Mesendoderm (in vitro differentiated cells): Measurements from ENCODE around the gene TRAM2.

Experiments used
- DNase-seq: peaks from one replicate; pipeline ENCODE4 v3.0.0; 2013
- H2AK5ac ChIP-seq: 2 replicates; pipeline ENCODE4 v1.6.1; 2013; ENCODE audit warnings: low read length, inconsistent platforms
- H2BK120ac ChIP-seq: 2 replicates; pipeline ENCODE4 v1.6.1; 2013; ENCODE audit warnings: low read depth, mild to moderate bottlenecking, low read length, moderate library complexity, mixed read lengths
- H2BK15ac ChIP-seq: replicated peaks from 2 replicates; pipeline ENCODE4 v1.6.1; 2013; ENCODE audit warnings: low read depth, mild to moderate bottlenecking, moderate library complexity
- H2BK5ac ChIP-seq: 2 replicates; pipeline ENCODE4 v1.6.1; 2013; ENCODE audit warnings: low read length, inconsistent platforms
- H3K18ac ChIP-seq: 2 replicates; pipeline ENCODE4 v1.6.1; 2013; ENCODE audit warnings: mild to moderate bottlenecking, low read length, mixed read lengths
- H3K23ac ChIP-seq: one replicate; pipeline ENCODE4 v1.6.1; 2013; ENCODE audit warnings: low read length
- H3K27ac ChIP-seq: 2 replicates; pipeline ENCODE4 v1.5.1; 2013; ENCODE audit warnings: low read depth, mild to moderate bottlenecking, inconsistent platforms, low read length, moderate library complexity
- H3K27me3 ChIP-seq: 2 replicates; pipeline ENCODE4 v1.6.1; 2013; ENCODE audit warnings: low read length, control low read depth, mild to moderate bottlenecking, inconsistent platforms; ENCODE audit not compliant: insufficient read depth, poor library complexity
- H3K36me3 ChIP-seq: 2 replicates; pipeline ENCODE4 v1.6.1; 2013; ENCODE audit warnings: low read length, inconsistent platforms; ENCODE audit not compliant: control insufficient read depth, insufficient read depth
- H3K4ac ChIP-seq: one replicate; pipeline ENCODE4 v1.6.1; 2013; ENCODE audit warnings: low read depth, mild to moderate bottlenecking, low read length, moderate library complexity
- H3K4me1 ChIP-seq: 2 replicates; pipeline ENCODE4 v1.6.1; 2013; ENCODE audit warnings: low read depth, low read length, inconsistent platforms; ENCODE audit not compliant: control insufficient read depth
- H3K4me2 ChIP-seq: 2 replicates; pipeline ENCODE4 v1.6.1; 2013; ENCODE audit warnings: low read length
- H3K4me3 ChIP-seq: 2 replicates; pipeline ENCODE4 v1.5.1; 2013; ENCODE audit warnings: mild to moderate bottlenecking, low read length
- H3K56ac ChIP-seq: one replicate; pipeline ENCODE4 v1.6.1; 2013; ENCODE audit warnings: low read length
- H3K79me1 ChIP-seq: 2 replicates; pipeline ENCODE4 v1.6.1; 2013; ENCODE audit warnings: low read length, inconsistent platforms
- H3K79me2 ChIP-seq: 2 replicates; pipeline ENCODE4 v1.6.1; 2013; ENCODE audit warnings: mild to moderate bottlenecking, low read length; ENCODE audit not compliant: control insufficient read depth, insufficient read depth
- H3K9ac ChIP-seq: 2 replicates; pipeline ENCODE4 v1.6.1; 2013; ENCODE audit warnings: low read length, inconsistent platforms
- H4K5ac ChIP-seq: one replicate; pipeline ENCODE4 v1.6.1; 2013; ENCODE audit warnings: low read length
- H4K8ac ChIP-seq: one replicate; pipeline ENCODE4 v1.6.1; 2013; ENCODE audit warnings: low read depth, mild to moderate bottlenecking, control low read depth, low read length, moderate library complexity
- WGBS: extraction: QIAGEN DNeasy Blood & Tissue Kit; methylation state at CpG from one replicate; pipeline ENCODE4 v1.1.7; 2013; ENCODE audit warnings: low lambda C conversion rate, missing lambda C conversion rate; ENCODE audit not compliant: insufficient coverage; ENCODE audit errors: extremely low coverage; 5-methylcytosine and 5-hydroxymethylcytosine counted together

TRAM2 gene

DNA sequence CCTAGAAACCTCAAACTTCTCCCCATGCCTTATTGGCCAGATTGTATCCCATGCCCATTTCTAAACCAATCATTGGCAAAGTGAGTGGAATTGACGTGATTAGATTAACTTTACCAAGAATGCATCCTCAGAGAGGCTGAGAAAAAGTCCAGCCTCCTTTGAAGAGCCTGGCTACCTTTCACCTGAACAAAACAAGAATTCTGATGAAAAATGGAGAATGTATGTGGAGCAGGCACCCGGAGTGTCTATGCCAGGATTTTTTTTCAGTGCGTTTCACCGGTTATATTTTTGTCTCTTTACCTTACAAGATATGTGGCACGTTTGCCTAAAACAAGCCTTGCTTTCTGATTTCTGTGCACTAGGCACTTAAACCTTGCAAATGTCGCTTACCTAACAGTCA is 6.1 kb upstream of the TRAM2 start:
- no peaks in the 10 kb centered on the region for H3K27me3 ChIP-seq
- H4K8ac ChIP-seq, result no peak overlapping the region
- H4K5ac ChIP-seq, result no peak overlapping the region
- no peak overlapping the region for H3K56ac ChIP-seq
- H3K4me3 ChIP-seq, result no peak overlapping the region
- H3K79me2 ChIP-seq, result no peaks in the 10 kb centered on the region
- no peaks in the 10 kb centered on the region for H3K4me1 ChIP-seq
- no peaks in the 10 kb centered on the region for H3K36me3 ChIP-seq
- H3K4ac ChIP-seq, result no peak overlapping the region
- no peak overlapping the region for H3K18ac ChIP-seq
- H3K27ac ChIP-seq, result no peak overlapping the region
- no peak overlapping the region for H2BK120ac ChIP-seq
- H2BK5ac ChIP-seq, result no peak overlapping the region
- no peaks in the 10 kb centered on the region for H3K79me1 ChIP-seq
- H2AK5ac ChIP-seq, result no peak overlapping the region
- no peak overlapping the region for H3K23ac ChIP-seq
- H3K4me2 ChIP-seq, result no peak overlapping the region
- WGBS, result no CpG with 5 or more reads among the region's 6 CpGs
- DNase-seq, result no peak
- H2BK15ac ChIP-seq, result no peak overlapping the region
- H3K9ac ChIP-seq, result no peak overlapping the region

DNA sequence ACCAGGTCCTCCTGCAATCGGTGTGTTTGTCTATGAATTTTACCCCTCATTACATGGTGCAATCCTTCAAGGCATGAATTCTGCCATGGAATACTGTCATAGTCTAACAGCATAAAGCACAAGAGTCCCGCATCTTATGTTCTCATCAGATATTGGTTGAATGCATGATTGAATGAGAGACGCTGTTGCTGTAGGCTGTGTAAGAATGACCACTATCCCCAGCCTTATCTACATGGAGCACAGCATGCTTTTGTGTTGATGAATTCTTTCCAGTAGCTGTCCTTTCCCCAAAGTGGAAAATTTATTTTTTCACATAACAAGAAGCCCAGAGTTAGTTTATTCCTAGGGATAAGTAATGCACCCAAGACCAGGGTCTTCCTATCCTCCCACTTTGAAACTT is 5.6 kb upstream of the TRAM2 start:
- H4K8ac ChIP-seq, result no peak overlapping the region

DNA sequence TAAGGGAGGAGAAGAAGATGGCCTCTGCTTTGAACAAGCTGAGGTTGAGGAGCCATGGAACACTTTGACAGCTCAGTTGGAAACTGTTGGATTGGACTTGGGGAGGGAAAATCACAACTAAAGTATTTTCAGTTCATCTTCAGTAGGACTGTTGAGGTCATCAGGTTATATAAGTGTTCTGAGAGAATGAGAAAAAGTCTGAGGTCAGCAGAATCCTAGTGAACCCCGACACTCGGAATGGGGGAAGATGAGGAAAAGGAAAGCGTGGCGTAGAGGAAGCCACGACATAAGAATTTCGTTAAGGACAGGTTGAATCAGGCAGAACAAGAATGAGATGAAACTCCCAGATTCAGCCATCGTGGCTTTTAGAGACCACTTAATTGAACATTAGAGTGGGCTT is 4.0 kb upstream of the TRAM2 start:
- no peak overlapping the region for H3K9ac ChIP-seq

More for the DNA sequence above, 5.6 kb upstream of the TRAM2 start:
- Histone ChIP-seq H4K5ac (no peak overlapping the region), H3K27me3 (no peaks in the 10 kb centered on the region), H3K9ac (no peak overlapping the region), H3K4me1 (no peaks in the 10 kb centered on the region), H2BK120ac (no peak overlapping the region), H3K23ac (no peak overlapping the region), H3K79me1 (no peaks in the 10 kb centered on the region), H3K27ac (no peak overlapping the region), H3K4ac (no peak overlapping the region), H3K18ac (no peak overlapping the region), H3K56ac (no peak overlapping the region), H2AK5ac (no peak overlapping the region), H2BK5ac (no peak overlapping the region), H3K4me3 (no peak overlapping the region), H3K79me2 (no peaks in the 10 kb centered on the region), H2BK15ac (no peak overlapping the region), H3K4me2 (no peak overlapping the region), H3K36me3 (no peaks in the 10 kb centered on the region)
- WGBS, result no CpG with 5 or more reads among the region's 3 CpGs
- DNase-seq, result no peak

DNA sequence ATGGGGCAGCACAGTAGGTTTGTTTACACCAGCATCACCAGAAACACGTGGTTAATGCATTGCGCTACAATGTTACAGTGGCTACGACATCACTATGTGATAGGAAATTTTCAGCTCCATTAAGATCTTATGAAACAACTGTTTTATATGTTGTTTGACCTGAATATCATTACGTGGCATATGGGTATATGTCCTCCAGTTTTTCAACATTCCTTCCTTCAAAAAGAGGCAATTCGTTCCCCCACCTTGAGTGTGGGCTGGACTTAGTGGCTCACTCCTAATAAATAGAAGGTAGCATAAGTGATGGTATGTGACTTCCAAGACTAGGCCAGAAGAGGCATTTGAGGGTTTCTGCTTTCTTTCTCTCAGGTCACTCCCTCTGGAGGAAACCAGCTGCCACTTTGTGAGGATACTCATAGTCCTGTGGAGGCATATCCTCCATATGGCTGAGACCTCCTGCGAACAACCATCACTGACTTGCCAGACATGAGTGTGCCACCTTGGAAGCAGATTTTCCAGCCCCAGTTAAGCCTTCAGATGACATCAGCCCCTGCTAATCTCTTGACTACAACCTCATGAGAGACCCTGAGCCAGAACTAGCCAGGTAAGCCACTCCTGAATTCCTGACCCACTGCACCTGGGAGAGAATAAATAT is 2.3 kb upstream of the TRAM2 start:
- Histone ChIP-seq H3K56ac (no peak overlapping the region), H4K8ac (no peak overlapping the region), H3K27ac (no peak overlapping the region), H2BK120ac (no peak overlapping the region), H3K4ac (no peak overlapping the region), H3K23ac (no peak overlapping the region), H3K27me3 (no peaks in the 10 kb centered on the region), H3K4me3 (no peak overlapping the region), H2BK15ac (no peak overlapping the region), H2BK5ac (no peak overlapping the region), H3K79me1 (peaks cover 16% of the 10 kb centered on the region), H4K5ac (no peak overlapping the region), H3K4me2 (no peak overlapping the region), H3K18ac (no peak overlapping the region), H3K4me1 (peaks cover 13% of the 10 kb centered on the region), H2AK5ac (no peak overlapping the region), H3K9ac (no peak overlapping the region), H3K79me2 (peaks cover 25% of the 10 kb centered on the region), H3K36me3 (no peaks in the 10 kb centered on the region)
- peak; percentile 75 for DNase-seq
- WGBS, result no CpG with 5 or more reads among the region's 6 CpGs

More for the DNA sequence above, 4.0 kb upstream of the TRAM2 start:
- Histone ChIP-seq H3K56ac (no peak overlapping the region), H3K4me2 (no peak overlapping the region), H2BK120ac (no peak overlapping the region), H3K27me3 (no peaks in the 10 kb centered on the region), H3K4me1 (no peaks in the 10 kb centered on the region), H2AK5ac (no peak overlapping the region), H4K5ac (no peak overlapping the region), H3K23ac (no peak overlapping the region), H4K8ac (no peak overlapping the region), H3K4ac (no peak overlapping the region), H2BK5ac (no peak overlapping the region), H3K4me3 (no peak overlapping the region), H2BK15ac (no peak overlapping the region), H3K18ac (no peak overlapping the region), H3K79me1 (peaks cover 6% of the 10 kb centered on the region), H3K27ac (no peak overlapping the region), H3K36me3 (no peaks in the 10 kb centered on the region), H3K79me2 (peaks cover 7% of the 10 kb centered on the region)
- DNase-seq, result no peak
- no CpG with 5 or more reads among the region's 7 CpGs for WGBS

DNA sequence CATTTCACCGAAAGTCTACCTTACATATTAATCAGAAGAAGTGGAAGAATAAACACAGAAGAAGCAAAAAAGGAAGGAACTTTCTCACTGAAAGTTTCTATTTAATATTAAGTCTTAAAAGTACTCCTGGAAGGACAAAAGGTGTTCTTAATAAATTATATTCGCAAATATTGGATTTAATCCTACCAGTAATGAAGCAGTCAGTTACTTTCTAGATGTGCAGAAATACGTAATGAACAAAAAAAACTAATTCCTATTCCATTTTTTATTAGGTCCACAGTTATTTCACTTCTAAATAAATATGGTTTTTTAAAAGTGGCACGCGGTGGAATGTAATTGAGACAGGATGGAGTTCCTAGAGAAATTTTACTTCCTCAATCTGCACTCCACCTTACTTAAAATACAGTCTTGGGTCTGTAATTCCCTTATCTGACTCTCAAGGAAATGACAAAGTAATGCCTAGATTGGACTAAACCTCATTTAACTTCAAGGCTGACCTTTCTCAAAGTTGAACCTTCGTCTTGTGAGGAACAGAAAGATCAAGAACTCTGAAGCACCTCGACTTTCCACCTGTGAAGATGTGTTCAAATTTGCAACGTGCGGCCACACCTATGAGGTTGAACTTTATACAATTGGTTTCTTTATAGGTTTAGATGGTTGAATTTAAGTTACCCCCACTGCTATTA is 1.1 kb upstream of the TRAM2 start:
- H3K4ac ChIP-seq, result no peak overlapping the region
- H3K23ac ChIP-seq, result no peak overlapping the region
- H3K79me1 ChIP-seq, result peaks cover 23% of the 10 kb centered on the region
- H2AK5ac ChIP-seq, result no peak overlapping the region
- H3K4me2 ChIP-seq, result peak overlapping the region; percentile 35
- no peak overlapping the region for H4K5ac ChIP-seq
- H3K56ac ChIP-seq, result peak overlapping the region; percentile 88
- no peak overlapping the region for H2BK15ac ChIP-seq
- no CpG with 5 or more reads among the region's 9 CpGs for WGBS
- no peaks in the 10 kb centered on the region for H3K27me3 ChIP-seq
- H2BK5ac ChIP-seq, result no peak overlapping the region
- no peak overlapping the region for H2BK120ac ChIP-seq
- H3K79me2 ChIP-seq, result peaks cover 37% of the 10 kb centered on the region
- DNase-seq, result no peak
- peak overlapping the region; percentile 97 for H3K18ac ChIP-seq
- no peak overlapping the region for H4K8ac ChIP-seq
- H3K9ac ChIP-seq, result peak overlapping the region; percentile 80
- H3K36me3 ChIP-seq, result no peaks in the 10 kb centered on the region
- peaks cover 21% of the 10 kb centered on the region for H3K4me1 ChIP-seq
- peak overlapping the region; percentile 98 for H3K27ac ChIP-seq
- H3K4me3 ChIP-seq, result peak overlapping the region; percentile 44
